Gastroesophageal sphincter (tissue), 3 donors: ENCODE measurements around the gene HAGHL.

Source experiments
- EP300 ChIP-seq: sonication (generic); formaldehyde crosslinking; IDR thresholded peaks from one replicate; pipeline ENCODE4 v1.6.1; 2017; ENCODE audit warnings: antibody characterized with exemption, mild to moderate bottlenecking
- POLR2A ChIP-seq, 2 donors: fragments of 450-650 bp; IDR thresholded peaks; one replicate each; pipeline ENCODE4 v1.6.1; 2017; ENCODE audit warnings: antibody characterized with exemption in 2 of 2, mild to moderate bottlenecking in 2 of 2, moderate library complexity in 1 of 2
- POLR2AphosphoS5 ChIP-seq: sonication (generic); formaldehyde crosslinking; IDR thresholded peaks from one replicate; pipeline ENCODE4 v1.6.1; 2017; ENCODE audit warnings: antibody characterized with exemption
- TF ChIP-seq, protein P1 (sequence below), 4 experiments: fragments of 200-600 bp in 2 of 4; fragments of 450-650 bp in 2 of 4; sonication (generic) in 1 of 4; IDR thresholded peaks; one replicate each; pipeline ENCODE4 v1.5.1; 2017 to 2019; ENCODE audit warnings: antibody characterized with exemption in 4 of 4, mild to moderate bottlenecking in 2 of 4, moderate library complexity in 2 of 4

- TF ChIP-seq, protein P1, sequence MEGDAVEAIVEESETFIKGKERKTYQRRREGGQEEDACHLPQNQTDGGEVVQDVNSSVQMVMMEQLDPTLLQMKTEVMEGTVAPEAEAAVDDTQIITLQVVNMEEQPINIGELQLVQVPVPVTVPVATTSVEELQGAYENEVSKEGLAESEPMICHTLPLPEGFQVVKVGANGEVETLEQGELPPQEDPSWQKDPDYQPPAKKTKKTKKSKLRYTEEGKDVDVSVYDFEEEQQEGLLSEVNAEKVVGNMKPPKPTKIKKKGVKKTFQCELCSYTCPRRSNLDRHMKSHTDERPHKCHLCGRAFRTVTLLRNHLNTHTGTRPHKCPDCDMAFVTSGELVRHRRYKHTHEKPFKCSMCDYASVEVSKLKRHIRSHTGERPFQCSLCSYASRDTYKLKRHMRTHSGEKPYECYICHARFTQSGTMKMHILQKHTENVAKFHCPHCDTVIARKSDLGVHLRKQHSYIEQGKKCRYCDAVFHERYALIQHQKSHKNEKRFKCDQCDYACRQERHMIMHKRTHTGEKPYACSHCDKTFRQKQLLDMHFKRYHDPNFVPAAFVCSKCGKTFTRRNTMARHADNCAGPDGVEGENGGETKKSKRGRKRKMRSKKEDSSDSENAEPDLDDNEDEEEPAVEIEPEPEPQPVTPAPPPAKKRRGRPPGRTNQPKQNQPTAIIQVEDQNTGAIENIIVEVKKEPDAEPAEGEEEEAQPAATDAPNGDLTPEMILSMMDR (IDR thresholded peaks at IDR 0.05), result no peak
- TF ChIP-seq POLR2A (IDR thresholded peaks at IDR 0.05), result no peak
- no peak for TF ChIP-seq POLR2AphosphoS5
- TF ChIP-seq EP300, result no peak
Measured at GRCh38 chr16:747978-748746, 21.3 kb downstream of the HAGHL start.
